Measurements from ENCODE around the gene STK32A.

DNA sequence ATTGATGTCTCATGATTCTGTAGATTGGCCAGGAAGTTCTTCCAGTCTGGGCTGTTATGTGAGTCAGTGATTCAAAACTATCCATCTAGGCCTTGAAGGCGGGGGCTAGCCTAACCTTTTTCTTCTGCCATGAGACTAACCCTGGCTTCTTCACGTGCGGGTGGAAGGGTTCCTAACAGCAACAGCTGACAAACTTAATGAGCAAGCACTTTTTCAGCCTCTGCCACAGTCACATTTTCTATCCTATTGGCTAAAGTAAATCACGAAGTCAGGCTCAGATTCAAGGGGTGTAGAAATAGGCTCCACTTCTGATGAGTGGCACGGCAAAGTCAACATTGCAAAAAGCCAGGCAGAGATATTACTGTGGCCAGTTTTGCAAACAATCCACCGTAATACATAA lies 68.4 kb downstream of the STK32A start:
- TF ChIP-seq, protein P1, sequence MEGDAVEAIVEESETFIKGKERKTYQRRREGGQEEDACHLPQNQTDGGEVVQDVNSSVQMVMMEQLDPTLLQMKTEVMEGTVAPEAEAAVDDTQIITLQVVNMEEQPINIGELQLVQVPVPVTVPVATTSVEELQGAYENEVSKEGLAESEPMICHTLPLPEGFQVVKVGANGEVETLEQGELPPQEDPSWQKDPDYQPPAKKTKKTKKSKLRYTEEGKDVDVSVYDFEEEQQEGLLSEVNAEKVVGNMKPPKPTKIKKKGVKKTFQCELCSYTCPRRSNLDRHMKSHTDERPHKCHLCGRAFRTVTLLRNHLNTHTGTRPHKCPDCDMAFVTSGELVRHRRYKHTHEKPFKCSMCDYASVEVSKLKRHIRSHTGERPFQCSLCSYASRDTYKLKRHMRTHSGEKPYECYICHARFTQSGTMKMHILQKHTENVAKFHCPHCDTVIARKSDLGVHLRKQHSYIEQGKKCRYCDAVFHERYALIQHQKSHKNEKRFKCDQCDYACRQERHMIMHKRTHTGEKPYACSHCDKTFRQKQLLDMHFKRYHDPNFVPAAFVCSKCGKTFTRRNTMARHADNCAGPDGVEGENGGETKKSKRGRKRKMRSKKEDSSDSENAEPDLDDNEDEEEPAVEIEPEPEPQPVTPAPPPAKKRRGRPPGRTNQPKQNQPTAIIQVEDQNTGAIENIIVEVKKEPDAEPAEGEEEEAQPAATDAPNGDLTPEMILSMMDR (conservative IDR thresholded peaks at IDR 0.05) = no peak
- no peak for TF ChIP-seq ZFX (IDR thresholded peaks at IDR 0.05)

Data from C4-2B (cell line).